Ishikawa (cell line): ENCODE measurements around the gene ANAPC2.

Source experiments
- EP300 ChIP-seq: IDR thresholded peaks from 2 replicates; pipeline ENCODE4 v1.6.1; 2012; ENCODE audit warnings: borderline replicate concordance
- FOXM1 ChIP-seq: IDR thresholded peaks from 2 replicates; pipeline ENCODE4 v1.6.1; 2012; ENCODE audit warnings: low read depth, borderline replicate concordance
- RAD21 ChIP-seq: IDR thresholded peaks from 2 replicates; pipeline ENCODE4 v1.6.1; 2012; ENCODE audit warnings: low read depth
- TAF1 ChIP-seq: IDR thresholded peaks from 2 replicates; pipeline ENCODE4 v1.6.1; 2012; ENCODE audit warnings: low read depth, mild to moderate bottlenecking
- YY1 ChIP-seq: IDR thresholded peaks from 2 replicates; pipeline ENCODE4 v1.6.1; 2012; ENCODE audit warnings: low read depth
- TF ChIP-seq, protein P1 (sequence below): IDR thresholded peaks from 2 replicates; pipeline ENCODE4 v1.6.1; 2012

DNA sequence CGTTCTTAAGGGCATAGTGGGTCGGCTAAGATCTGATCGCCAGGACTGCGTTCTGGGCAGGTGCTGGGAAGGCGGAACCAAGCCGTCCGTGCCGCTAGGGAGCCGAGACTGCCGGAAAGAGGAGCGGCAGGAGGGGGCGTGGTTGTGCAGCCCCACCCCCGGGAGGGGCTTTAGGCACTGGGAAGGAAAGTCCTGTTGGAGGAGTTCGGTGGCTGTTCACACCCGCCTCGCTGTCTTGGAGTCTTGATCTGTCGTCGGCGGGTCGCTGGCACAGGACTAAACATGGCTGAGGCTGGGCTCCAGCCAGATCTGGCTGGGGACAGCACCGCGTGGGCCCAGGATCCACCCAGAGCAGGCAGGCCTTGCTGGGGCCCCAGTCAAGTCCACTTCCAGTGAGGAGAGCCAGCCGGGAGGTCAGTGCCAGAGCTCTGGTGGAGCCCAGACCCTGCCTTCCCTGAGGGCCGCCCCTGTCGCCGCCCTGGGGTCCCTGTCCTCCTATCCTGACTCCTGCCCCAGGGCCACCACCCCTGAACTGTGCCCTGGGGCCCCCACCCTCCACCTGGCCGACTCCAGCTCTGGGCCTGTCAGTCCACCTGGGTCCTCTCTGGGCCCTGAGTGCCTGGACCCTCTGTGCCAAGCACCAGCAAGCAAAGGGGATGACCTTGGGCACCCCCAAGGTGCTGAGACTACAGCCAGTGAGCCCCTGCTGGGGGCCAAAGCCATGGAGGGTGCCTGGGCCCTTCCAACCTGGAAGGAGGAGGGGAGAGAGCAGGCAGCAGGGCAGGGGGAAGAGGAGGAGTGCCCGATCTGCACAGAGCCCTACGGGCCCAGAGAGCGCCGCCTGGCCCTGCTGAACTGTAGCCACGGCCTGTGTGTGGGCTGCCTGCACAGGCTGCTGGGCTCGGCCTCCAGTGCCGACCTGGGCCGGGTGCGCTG is 29.2 kb upstream of the ANAPC2 start:
- no peak for TF ChIP-seq TAF1
- TF ChIP-seq YY1 = no peak
- TF ChIP-seq RAD21 = peak; percentile 9; the same call in 1 of the 2 replicates
- no peak for TF ChIP-seq FOXM1
- TF ChIP-seq, protein P1, sequence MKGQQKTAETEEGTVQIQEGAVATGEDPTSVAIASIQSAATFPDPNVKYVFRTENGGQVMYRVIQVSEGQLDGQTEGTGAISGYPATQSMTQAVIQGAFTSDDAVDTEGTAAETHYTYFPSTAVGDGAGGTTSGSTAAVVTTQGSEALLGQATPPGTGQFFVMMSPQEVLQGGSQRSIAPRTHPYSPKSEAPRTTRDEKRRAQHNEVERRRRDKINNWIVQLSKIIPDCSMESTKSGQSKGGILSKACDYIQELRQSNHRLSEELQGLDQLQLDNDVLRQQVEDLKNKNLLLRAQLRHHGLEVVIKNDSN = no peak
- no peak for TF ChIP-seq EP300
